ENCODE data around the gene ANTXR1.
"Not testable (repeated sequence)": the region's sequence is repeated elsewhere in the genome, so short reads cannot be mapped to it uniquely, and the experiment has no call there.

ANTXR1 gene

GRCh38 chr2:69231612-69232277 is 218.8 kb downstream of the ANTXR1 start:
- no peak overlapping the region for H3K4me3 ChIP-seq (ENCODE audit: low read depth, low read length)
- TF ChIP-seq CTCF (IDR thresholded peaks at IDR 0.05; ENCODE audit: insufficient read depth, low read depth, low read length, missing control alignments), result no peak
- DNase-seq (ENCODE audit: low read depth), result peak; percentile 8

GRCh38 chr2:69235835-69236234 is 222.9 kb downstream of the ANTXR1 start:
- not testable (repeated sequence) for H3K4me3 ChIP-seq (ENCODE audit: low read depth, low read length); DNase-seq (ENCODE audit: low read depth)

GRCh38 chr2:69237070-69237670 is 224.2 kb downstream of the ANTXR1 start:
- H3K4me3 ChIP-seq (ENCODE audit: low read depth, low read length), result no peak overlapping the region
- no peak for TF ChIP-seq CTCF (IDR thresholded peaks at IDR 0.05; ENCODE audit: insufficient read depth, low read depth, low read length, missing control alignments)
- DNase-seq (ENCODE audit: low read depth), result no peak

GRCh38 chr2:69238449-69239031 is 225.6 kb downstream of the ANTXR1 start:
- no peak for TF ChIP-seq CTCF (IDR thresholded peaks at IDR 0.05; ENCODE audit: insufficient read depth, low read depth, low read length, missing control alignments)
- H3K4me3 ChIP-seq (ENCODE audit: low read depth, low read length), result no peak overlapping the region
- DNase-seq (ENCODE audit: low read depth), result no peak

- no peak for DNase-seq (ENCODE audit: low read depth)
Observed at GRCh38 chr2:69241093-69241492, 228.1 kb downstream of the ANTXR1 start.

GRCh38 chr2:69241664-69242514 is 228.9 kb downstream of the ANTXR1 start:
- TF ChIP-seq CTCF (IDR thresholded peaks at IDR 0.05; ENCODE audit: insufficient read depth, low read depth, low read length, missing control alignments), result no peak
- H3K4me3 ChIP-seq (ENCODE audit: low read depth, low read length), result no peak overlapping the region
- no peak for DNase-seq (ENCODE audit: low read depth)

More at GRCh38 chr2:69241093-69241492, 228.1 kb downstream of the ANTXR1 start:
- H3K4me3 ChIP-seq (ENCODE audit: low read depth, low read length), result no peak overlapping the region
- TF ChIP-seq CTCF (IDR thresholded peaks at IDR 0.05; ENCODE audit: insufficient read depth, low read depth, low read length, missing control alignments), result no peak

GRCh38 chr2:69242651-69243051 is 229.7 kb downstream of the ANTXR1 start:
- DNase-seq (ENCODE audit: low read depth), result no peak
- no peak overlapping the region for H3K4me3 ChIP-seq (ENCODE audit: low read depth, low read length)
- TF ChIP-seq CTCF (IDR thresholded peaks at IDR 0.05; ENCODE audit: insufficient read depth, low read depth, low read length, missing control alignments), result no peak

Data from GM12865 (cell line).